A673 (cell line): ENCODE results near the gene CDH15.

Experiments used
- EZH2 ChIP-seq: fragments of 200-600 bp; sonication (generic); IDR thresholded peaks from 2 replicates; pipeline ENCODE4 v1.6.1; 2017; ENCODE audit warnings: borderline replicate concordance, low read depth, mild to moderate bottlenecking, mixed read lengths, antibody characterized with exemption, low read length; ENCODE audit not compliant: poor library complexity, severe bottlenecking
- TF ChIP-seq, protein P1 (sequence below): fragments of 300-800, 200-600 bp; sonication (generic); conservative IDR thresholded peaks from 2 replicates; pipeline ENCODE4 v1.5.1; 2017; ENCODE audit warnings: low read depth, mild to moderate bottlenecking, antibody characterized with exemption, low read length, moderate library complexity, mixed read lengths

DNA sequence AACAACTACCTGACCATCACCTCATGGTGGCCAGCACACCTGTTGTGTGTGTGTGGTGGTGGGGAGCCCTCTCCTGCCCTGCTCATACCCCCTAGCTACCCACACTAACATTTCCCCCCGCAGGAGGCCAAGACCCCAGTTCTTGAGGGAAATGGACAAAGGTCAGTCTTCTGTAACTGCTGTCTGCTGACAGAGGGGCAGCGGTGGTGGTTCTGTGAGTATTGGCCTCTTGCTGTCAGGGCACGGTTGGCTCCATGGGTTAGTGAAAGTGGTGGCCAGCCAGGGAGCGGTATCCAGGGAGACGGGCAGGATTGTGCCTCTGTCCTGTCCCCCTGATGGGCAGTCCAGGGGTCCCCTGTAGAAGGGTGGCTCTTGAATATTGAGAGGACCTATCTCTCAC, 72.1 kb downstream of the CDH15 start:
- TF ChIP-seq EZH2: no peak
- TF ChIP-seq, protein P1, sequence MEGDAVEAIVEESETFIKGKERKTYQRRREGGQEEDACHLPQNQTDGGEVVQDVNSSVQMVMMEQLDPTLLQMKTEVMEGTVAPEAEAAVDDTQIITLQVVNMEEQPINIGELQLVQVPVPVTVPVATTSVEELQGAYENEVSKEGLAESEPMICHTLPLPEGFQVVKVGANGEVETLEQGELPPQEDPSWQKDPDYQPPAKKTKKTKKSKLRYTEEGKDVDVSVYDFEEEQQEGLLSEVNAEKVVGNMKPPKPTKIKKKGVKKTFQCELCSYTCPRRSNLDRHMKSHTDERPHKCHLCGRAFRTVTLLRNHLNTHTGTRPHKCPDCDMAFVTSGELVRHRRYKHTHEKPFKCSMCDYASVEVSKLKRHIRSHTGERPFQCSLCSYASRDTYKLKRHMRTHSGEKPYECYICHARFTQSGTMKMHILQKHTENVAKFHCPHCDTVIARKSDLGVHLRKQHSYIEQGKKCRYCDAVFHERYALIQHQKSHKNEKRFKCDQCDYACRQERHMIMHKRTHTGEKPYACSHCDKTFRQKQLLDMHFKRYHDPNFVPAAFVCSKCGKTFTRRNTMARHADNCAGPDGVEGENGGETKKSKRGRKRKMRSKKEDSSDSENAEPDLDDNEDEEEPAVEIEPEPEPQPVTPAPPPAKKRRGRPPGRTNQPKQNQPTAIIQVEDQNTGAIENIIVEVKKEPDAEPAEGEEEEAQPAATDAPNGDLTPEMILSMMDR: no peak
